T-helper 2 cell treated with Interferon-gamma antibody and Interleukin-4, amounts not matched to agents 100 ng/mL and 5 ng/mL, for 36 hours (primary cell): Measurements from ENCODE around the gene CROCC. TPM values are rescaled to one million over a fixed set of nuclear protein-coding genes. Genes with fewer than 3 reads are reported as not detected.

Experiments
- intact Hi-C: fragments of 100-400 bp; cut with micrococcal nuclease; formaldehyde crosslinking; loops from one replicate; pipeline ENCODE4 v1.15.1; 2023
- total RNA-seq: library from RNA; stranded (reverse); gene quantifications from 2 replicates; pipeline ENCODE4 v1.2.3, GENCODE V29; 2022

CROCC gene
- total RNA-seq, 1 donor from 2014 or later, result 25.5 TPM

GRCh38 chr1:16983649-16984048 lies 61.9 kb downstream of the CROCC start:
- intact Hi-C loops, result no loop called here

GRCh38 chr1:16984717-16985116 lies 63.0 kb downstream of the CROCC start:
- intact Hi-C loops, result no loop called here

GRCh38 chr1:16986113-16986512 lies 64.4 kb downstream of the CROCC start:
- intact Hi-C loops, result no loop called here

- intact Hi-C loops, result no loop called here
Measured at GRCh38 chr1:16986560-16986959, 64.8 kb downstream of the CROCC start.

- intact Hi-C loops, result no loop called here
Measured at GRCh38 chr1:16986962-16987361, 65.2 kb downstream of the CROCC start.

- intact Hi-C loops, result no loop called here
Measured at GRCh38 chr1:16988210-16988609, 66.5 kb downstream of the CROCC start.

- intact Hi-C loops, result no loop called here
Measured at GRCh38 chr1:16989676-16990391, 68.1 kb downstream of the CROCC start.

GRCh38 chr1:16991571-16991970 lies 69.8 kb downstream of the CROCC start:
- intact Hi-C loops, result no loop called here

GRCh38 chr1:16992102-16992501 lies 70.4 kb downstream of the CROCC start:
- intact Hi-C loops, result no loop called here

GRCh38 chr1:16992675-16993074 lies 70.9 kb downstream of the CROCC start:
- intact Hi-C loops, result no loop called here

- intact Hi-C loops, result no loop called here
Measured at GRCh38 chr1:16993521-16994038, 71.8 kb downstream of the CROCC start.

GRCh38 chr1:16996845-16997244 lies 75.1 kb downstream of the CROCC start:
- intact Hi-C loops, result no loop called here

- intact Hi-C loops, result no loop called here
Measured at GRCh38 chr1:16998589-16998988, 76.9 kb downstream of the CROCC start.

GRCh38 chr1:16999863-17000262 lies 78.1 kb downstream of the CROCC start:
- intact Hi-C loops, result no loop called here

- intact Hi-C loops, result no loop called here
Measured at GRCh38 chr1:17001760-17002523, 80.2 kb downstream of the CROCC start.

- intact Hi-C loops, result no loop called here
Measured at GRCh38 chr1:17002524-17002902, 80.8 kb downstream of the CROCC start.

GRCh38 chr1:17004466-17005364 lies 83.0 kb downstream of the CROCC start:
- intact Hi-C loops, result no loop called here

GRCh38 chr1:17005365-17005740 lies 83.6 kb downstream of the CROCC start:
- intact Hi-C loops, result no loop called here

- intact Hi-C loops, result no loop called here
Measured at GRCh38 chr1:17007121-17007520, 85.4 kb downstream of the CROCC start.

- intact Hi-C loops, result no loop called here
Measured at GRCh38 chr1:17008208-17008855, 86.6 kb downstream of the CROCC start.

- intact Hi-C loops, result no loop called here
Measured at GRCh38 chr1:17009706-17010105, 88.0 kb downstream of the CROCC start.
